NCI-H510A treated with DMSO at 0.1 percent for 48 hours (cell line): ENCODE data around the gene SMIM13.
"Not testable (repeated sequence)": the region's sequence is repeated elsewhere in the genome, so short reads cannot be mapped to it uniquely, and the experiment has no call there.

Experiments used
- DNase-seq: peaks from one replicate; lab custom pipeline; 2025; lab: John Stamatoyannopoulos, UW

SMIM13 gene

GRCh38 chr6:11085758-11086435 is 7.7 kb upstream of the SMIM13 start:
- no peak for DNase-seq

DNA sequence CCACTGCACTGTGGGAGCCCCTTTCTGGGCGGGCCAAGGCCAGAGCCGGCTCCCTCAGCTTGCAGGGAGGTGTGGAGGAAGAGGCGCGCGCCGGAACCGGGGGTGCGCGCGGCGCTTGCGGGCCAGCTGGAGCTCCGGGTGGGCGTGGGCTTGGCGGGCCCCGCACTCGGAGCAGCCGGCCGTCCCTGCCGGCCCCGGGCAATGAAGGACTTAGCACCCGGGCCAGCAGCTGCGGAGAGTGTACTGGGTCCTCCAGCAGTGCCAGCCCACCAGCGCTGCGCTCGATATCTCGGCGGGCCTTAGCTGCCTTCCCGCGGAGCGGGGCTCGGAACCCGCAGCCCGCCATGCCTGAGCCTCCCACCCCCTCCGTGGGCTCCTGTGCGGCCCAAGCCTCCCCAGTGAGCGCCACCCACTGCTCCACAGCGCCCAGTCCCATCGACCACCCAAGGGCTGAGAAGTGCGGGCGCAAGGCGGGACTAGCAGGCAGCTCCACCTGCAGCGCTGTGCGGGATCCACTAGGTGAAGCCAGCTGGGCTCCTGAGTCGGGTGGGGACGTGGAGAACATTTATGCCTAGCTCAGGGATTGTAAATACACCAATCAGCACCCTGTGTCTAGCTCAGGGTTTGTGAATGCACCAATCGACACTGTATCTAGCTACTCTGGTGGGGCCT is 6.4 kb upstream of the SMIM13 start:
- DNase-seq = not testable (repeated sequence)

- no peak for DNase-seq
These were observed 3.9 kb upstream of the SMIM13 start for GRCh38 chr6:11089695-11090094.

- not testable (repeated sequence) for DNase-seq
These were observed 2.5 kb upstream of the SMIM13 start for GRCh38 chr6:11091141-11091540.

GRCh38 chr6:11092668-11093375 is 812 bp upstream of the SMIM13 start:
- DNase-seq = no peak

GRCh38 chr6:11093376-11093625 is 333 bp upstream of the SMIM13 start:
- DNase-seq = no peak

- DNase-seq = no peak
These were observed 797 bp downstream of the SMIM13 start for GRCh38 chr6:11094411-11094851.

- no peak for DNase-seq
These were observed 1.3 kb downstream of the SMIM13 start for GRCh38 chr6:11094941-11095340.

- DNase-seq = no peak
These were observed 2.5 kb downstream of the SMIM13 start for GRCh38 chr6:11096109-11096508.

GRCh38 chr6:11097476-11097875 is 3.8 kb downstream of the SMIM13 start:
- no peak for DNase-seq

GRCh38 chr6:11098004-11098403 is 4.4 kb downstream of the SMIM13 start:
- no peak for DNase-seq

DNA sequence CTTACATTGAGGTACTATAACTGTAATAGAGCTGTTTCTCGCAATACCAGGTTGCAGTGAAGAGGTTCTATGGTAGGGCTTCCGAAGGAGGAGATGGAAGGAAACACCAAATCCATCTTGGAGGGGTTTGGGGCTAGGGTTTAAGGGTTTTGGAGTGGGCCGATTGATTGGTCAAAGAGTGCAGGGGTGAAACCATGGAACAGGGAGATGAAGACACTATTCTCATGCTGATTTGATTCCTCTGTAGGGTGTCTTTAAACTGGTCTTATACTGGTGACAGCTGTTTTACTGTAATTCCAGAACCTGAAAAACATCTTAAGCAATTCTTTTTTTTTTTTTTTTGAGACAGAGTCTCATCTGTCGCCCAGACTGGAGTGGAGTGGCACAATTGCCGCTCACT is 7.8 kb downstream of the SMIM13 start:
- DNase-seq = no peak

DNA sequence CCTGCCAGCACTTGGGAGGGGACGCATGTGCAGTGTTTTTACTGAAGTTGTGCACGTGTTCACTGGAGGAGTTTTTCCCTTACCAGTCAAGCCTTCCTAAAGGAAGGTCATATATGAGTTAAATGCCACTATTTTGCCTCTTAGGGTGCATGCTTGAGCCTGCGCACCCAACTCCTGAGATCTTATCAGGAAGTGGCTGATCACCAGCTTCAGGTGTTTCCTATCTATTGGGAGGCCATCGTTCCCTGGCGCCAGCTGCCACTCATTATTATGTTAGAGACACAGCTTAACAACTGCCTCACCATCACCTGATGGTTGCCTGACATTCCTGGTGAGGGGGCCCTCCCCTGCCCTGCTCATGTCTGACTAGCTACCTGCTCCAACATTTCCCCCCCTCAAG is 9.4 kb downstream of the SMIM13 start:
- DNase-seq = no peak

DNA sequence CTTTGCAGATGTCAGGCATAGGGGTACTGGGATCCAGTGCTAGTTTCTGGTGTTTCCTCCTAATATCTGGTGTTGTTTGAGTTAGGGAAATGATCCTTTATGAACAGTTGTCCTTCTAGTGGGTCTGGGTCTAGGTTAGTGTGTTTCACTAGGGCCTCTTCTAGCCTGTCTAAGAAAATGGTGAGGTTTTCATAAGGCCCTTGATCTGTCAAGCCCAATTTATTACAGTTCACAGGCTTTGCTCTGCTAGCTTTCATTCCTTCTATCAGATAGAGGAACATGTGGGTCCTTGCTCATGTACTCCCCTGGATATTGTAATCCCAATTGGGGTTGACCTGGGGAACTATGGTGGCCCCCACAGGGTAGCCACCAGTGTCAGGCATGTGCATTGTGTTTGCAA is 15.1 kb downstream of the SMIM13 start:
- DNase-seq = no peak

DNA sequence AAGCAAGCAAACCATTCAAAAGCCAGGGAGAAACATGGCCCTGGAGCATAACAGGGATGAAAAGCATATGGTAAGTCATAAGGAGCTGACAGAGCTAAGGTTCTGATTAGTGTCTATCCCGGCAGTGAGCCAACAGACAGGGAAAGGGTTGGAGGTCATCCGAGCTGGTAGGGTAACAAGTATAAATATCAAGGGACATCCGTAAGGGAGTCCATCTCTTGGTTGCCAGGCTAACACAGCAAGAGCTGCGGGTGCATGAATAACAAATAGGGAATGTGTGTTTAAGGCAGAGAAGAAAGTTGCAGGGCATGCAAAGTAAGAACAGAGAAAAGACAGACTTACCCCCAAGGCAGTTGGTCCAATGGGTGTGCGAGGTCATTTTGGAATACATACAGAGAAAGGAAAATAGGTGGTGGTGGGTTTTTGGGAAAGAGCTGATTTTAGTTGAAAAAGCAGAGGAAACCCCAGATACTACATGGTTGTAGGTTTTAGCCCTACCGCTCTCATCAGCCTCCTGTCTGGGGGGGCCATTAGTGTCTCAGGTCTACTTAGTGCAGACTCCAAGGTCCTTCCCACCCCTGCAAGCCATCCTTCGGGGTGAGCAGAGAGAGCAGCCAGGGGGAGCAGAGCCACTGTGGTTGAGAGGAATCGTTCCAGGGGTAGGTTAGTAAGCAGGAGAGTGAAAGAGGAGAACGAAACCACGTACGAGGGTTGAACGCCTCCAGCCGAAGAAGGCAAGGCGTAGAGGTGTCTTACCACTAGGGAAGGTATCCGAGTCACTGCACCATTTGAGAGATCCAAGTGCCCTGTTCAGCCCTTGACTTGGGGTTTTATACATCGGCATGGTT is 17.5 kb downstream of the SMIM13 start, which contains the start of gene ERVFRD-1:
ERVFRD-1 (minus strand) TSS at position 805 of the 848 bp plus-strand sequence. CDS start 6,415 bp downstream, outside the sequence.
- DNase-seq = no peak

DNA sequence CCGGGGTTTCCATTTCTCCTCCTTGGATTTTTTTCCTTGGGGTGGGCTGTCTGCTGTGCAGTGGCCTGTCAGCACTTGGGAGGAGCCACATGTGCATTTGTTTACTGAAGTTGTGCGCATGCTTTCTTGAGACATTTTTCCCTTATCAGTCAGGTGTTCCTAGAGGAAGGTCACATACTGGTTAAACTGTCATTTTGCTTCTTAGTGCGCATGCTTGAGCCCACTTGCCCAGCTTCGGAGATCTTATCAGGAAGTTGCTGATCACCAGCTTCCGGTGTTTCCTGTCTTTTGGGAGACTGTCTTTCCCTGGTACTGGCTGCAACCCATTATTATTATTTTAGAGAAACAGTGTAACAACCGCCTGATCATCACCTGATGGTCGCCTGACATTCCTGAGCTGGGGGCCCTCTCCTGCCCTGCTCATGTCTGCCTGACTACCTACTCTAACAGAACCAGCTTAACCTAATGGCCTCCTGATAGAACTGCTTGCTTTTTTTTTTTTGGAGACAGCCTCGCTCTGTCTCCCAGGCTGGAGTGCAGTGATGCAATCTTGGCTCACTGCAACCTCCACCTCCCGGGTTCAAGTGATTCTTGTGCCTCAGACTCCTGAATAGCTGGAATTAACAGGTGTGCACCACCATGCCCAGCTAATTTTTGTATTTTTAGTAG is 18.3 kb downstream of the SMIM13 start:
- no peak for DNase-seq

DNA sequence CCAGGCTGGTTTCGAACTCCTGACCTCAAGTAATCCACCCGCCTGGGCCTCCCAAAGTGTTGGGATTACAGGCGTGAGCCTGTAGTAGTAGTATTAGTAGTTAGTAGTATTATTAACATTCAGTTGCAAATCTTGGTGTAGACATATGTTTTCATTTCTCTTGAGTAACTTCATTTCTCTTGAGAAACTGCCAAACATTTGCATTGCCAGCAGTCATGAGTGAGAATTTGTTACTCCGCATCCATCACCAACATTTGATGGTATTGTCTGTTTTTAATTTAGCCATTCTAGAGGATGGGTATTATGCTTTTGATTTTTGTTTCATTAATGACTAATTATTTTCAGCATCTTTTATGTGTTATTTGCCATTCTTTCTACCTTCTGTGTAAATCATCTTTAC is 19.4 kb downstream of the SMIM13 start:
- no peak for DNase-seq

DNA sequence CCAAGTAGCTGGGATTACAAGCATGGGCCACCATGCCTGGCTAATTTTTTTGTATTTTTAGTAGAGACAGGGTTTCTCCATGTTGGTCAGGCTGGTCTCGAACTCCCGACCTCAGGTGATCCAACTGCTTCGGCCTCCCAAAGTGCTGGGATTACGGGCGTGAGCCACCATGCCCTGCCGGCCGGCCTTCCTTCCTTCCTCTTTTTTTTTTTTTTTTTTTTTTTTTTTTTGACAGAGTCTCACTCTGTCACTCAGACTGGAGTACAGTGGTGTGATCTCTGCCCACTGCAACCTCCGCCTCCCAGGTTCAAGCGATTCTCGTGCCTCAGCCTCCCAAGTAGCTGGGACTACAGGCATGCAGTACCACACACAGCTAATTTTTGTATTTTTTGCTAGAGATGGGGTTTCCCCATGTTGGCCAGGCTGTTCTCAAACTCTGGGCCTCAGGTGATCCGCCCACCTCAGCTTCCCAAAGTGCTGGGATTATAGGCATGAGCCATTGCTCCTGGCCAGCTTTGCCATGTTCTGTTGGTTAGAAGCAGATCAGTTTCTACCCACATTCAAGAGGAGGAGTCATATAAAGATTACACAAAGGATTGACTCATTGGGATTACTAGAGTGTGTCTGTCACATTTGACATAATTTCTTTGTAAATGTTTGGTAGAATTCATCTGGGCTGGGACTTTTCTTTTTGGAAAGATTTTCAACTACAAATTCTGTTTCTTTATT is 22.3 kb downstream of the SMIM13 start:
- not testable (repeated sequence) for DNase-seq

- DNase-seq = no peak
These were observed 26.8 kb downstream of the SMIM13 start for GRCh38 chr6:11120271-11121005.

DNA sequence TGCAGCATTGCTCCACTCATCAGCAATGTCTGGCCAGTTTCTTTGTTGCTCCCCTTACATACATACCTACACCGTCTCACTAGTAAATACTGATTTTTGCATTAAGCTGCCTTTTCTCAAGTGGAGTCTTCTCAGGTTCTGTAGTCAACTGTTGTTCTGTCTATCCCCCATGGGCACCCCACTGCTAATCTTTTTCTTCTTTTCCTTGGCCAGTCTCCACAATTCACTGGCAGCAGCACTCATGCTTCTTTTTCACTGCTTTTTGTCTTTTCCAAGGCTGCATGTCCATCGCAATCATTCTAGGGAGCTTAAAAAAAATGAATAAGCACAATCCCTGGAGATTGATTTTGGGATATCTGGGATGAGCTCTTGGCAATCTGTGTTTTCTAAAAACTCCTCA is 28.2 kb downstream of the SMIM13 start:
- DNase-seq = no peak
